AML-193 (cell line): ENCODE measurements around the gene CALML4.
A peak's percentile ranks its signal among the peaks of the same experiment; 100 is the strongest.
"Not testable (repeated sequence)": the region's sequence is repeated elsewhere in the genome, so short reads cannot be mapped to it uniquely, and the experiment has no call there.

ENCODE experiments used
- DNase-seq, 2 experiments: peaks; one replicate each; lab custom pipeline; 2025; lab: John Stamatoyannopoulos, UW

Gene CALML4

GRCh38 chr15:68190048-68190447 lies 15.1 kb downstream of the CALML4 start:
- DNase-seq = no peak

- no peak for DNase-seq
Observed at GRCh38 chr15:68188647-68189046, 16.5 kb downstream of the CALML4 start.

- DNase-seq = no peak
Observed at GRCh38 chr15:68187559-68187958, 17.6 kb downstream of the CALML4 start.

GRCh38 chr15:68186671-68187397 lies 18.3 kb downstream of the CALML4 start:
- DNase-seq = no peak

- no peak for DNase-seq
Observed at GRCh38 chr15:68184616-68185480, 20.3 kb downstream of the CALML4 start.

- DNase-seq = no peak
Observed at GRCh38 chr15:68183616-68184315, 21.4 kb downstream of the CALML4 start.

GRCh38 chr15:68177742-68178141 lies 27.4 kb downstream of the CALML4 start:
- no peak for DNase-seq

GRCh38 chr15:68176601-68177000 lies 28.5 kb downstream of the CALML4 start:
- DNase-seq = no peak

GRCh38 chr15:68175526-68175925 lies 29.6 kb downstream of the CALML4 start:
- DNase-seq = peak; percentile 12 to 29

GRCh38 chr15:68173119-68173518 lies 32.0 kb downstream of the CALML4 start:
- no peak for DNase-seq

- DNase-seq = not testable (repeated sequence)
Observed at GRCh38 chr15:68172037-68172436, 33.1 kb downstream of the CALML4 start.

GRCh38 chr15:68166847-68167246 lies 38.3 kb downstream of the CALML4 start:
- DNase-seq = no peak

GRCh38 chr15:68163191-68163590 lies 41.9 kb downstream of the CALML4 start:
- no peak for DNase-seq

- DNase-seq = no peak
Observed at GRCh38 chr15:68158046-68158628, 47.0 kb downstream of the CALML4 start.

- DNase-seq = no peak
Observed at GRCh38 chr15:68157074-68157473, 48.1 kb downstream of the CALML4 start.

GRCh38 chr15:68154923-68155559 lies 50.1 kb downstream of the CALML4 start:
- DNase-seq = peak; percentile 33 to 35

GRCh38 chr15:68152342-68152741 lies 52.8 kb downstream of the CALML4 start:
- DNase-seq = no peak

- no peak for DNase-seq
Observed at GRCh38 chr15:68151277-68151676, 53.9 kb downstream of the CALML4 start.

GRCh38 chr15:68150187-68150586 lies 54.9 kb downstream of the CALML4 start:
- no peak for DNase-seq

GRCh38 chr15:68149059-68149458 lies 56.1 kb downstream of the CALML4 start:
- DNase-seq = no peak

GRCh38 chr15:68148039-68148438 lies 57.1 kb downstream of the CALML4 start:
- no peak for DNase-seq

- DNase-seq = no peak
Observed at GRCh38 chr15:68145706-68146105, 59.4 kb downstream of the CALML4 start.
